H9 (cell line): ENCODE data around the gene MEMO1. TPM values are rescaled to one million over a fixed set of nuclear protein-coding genes. Genes with fewer than 3 reads are reported as not detected.

Experiments
- DNase-seq: peaks from one replicate; pipeline ENCODE4 v3.0.0-alpha.2; 2017
- H2AFZ ChIP-seq: one replicate; pipeline ENCODE4 v1.6.1; 2013; ENCODE audit warnings: mild to moderate bottlenecking, low read length, control low read depth, moderate library complexity
- H2AK5ac ChIP-seq: 2 replicates; pipeline ENCODE4 v1.6.1; 2013; ENCODE audit warnings: low read length, control low read depth, mixed read lengths; ENCODE audit not compliant: insufficient read length
- H2BK120ac ChIP-seq: one replicate; pipeline ENCODE4 v1.6.1; 2013; ENCODE audit warnings: low read depth, mild to moderate bottlenecking, low read length, control low read depth, inconsistent platforms; ENCODE audit not compliant: poor library complexity, severe bottlenecking
- H2BK12ac ChIP-seq: 2 replicates; pipeline ENCODE4 v1.6.1; 2013; ENCODE audit warnings: low read length, control low read depth, mixed read lengths, low read depth; ENCODE audit not compliant: insufficient read length
- H2BK15ac ChIP-seq: 2 replicates; pipeline ENCODE4 v1.6.1; 2013; ENCODE audit warnings: low read depth, low read length, control low read depth
- H2BK20ac ChIP-seq: one replicate; pipeline ENCODE4 v1.6.1; 2013; ENCODE audit warnings: low read depth, mild to moderate bottlenecking, low read length, control low read depth, inconsistent platforms; ENCODE audit not compliant: poor library complexity, severe bottlenecking
- H2BK5ac ChIP-seq: 2 replicates; pipeline ENCODE4 v1.6.1; 2013; ENCODE audit warnings: low read length, control low read depth, mixed read lengths; ENCODE audit not compliant: insufficient read length
- H3K14ac ChIP-seq: 2 replicates; pipeline ENCODE4 v1.6.1; 2013; ENCODE audit warnings: low read length, control low read depth; ENCODE audit not compliant: insufficient read depth
- H3K18ac ChIP-seq: 2 replicates; pipeline ENCODE4 v1.6.1; 2013; ENCODE audit warnings: low read depth, mild to moderate bottlenecking, mixed read lengths, low read length, control low read depth; ENCODE audit not compliant: insufficient read length
- H3K23ac ChIP-seq: 2 replicates; pipeline ENCODE4 v1.6.1; 2013; ENCODE audit warnings: low read length, control low read depth, mixed read lengths, low read depth; ENCODE audit not compliant: insufficient read length
- H3K23me2 ChIP-seq: 2 replicates; pipeline ENCODE4 v1.6.1; 2013; ENCODE audit warnings: low read depth, mild to moderate bottlenecking, mixed read lengths, low read length, control low read depth; ENCODE audit not compliant: insufficient read length, poor library complexity, severe bottlenecking
- H3K27ac ChIP-seq: 2 replicates; pipeline ENCODE4 v1.5.1; 2013; ENCODE audit warnings: low read length, control low read depth, mixed read lengths, low read depth; ENCODE audit not compliant: insufficient read length
- H3K27me3 ChIP-seq: 2 replicates; pipeline ENCODE4 v1.6.1; 2013; ENCODE audit warnings: low read length, control low read depth, inconsistent platforms; ENCODE audit not compliant: insufficient read depth
- H3K4ac ChIP-seq: 2 replicates; pipeline ENCODE4 v1.6.1; 2013; ENCODE audit warnings: low read depth, mild to moderate bottlenecking, control low read depth, inconsistent platforms, low read length, moderate library complexity
- H3K4me1 ChIP-seq: 2 replicates; pipeline ENCODE4 v1.6.1; 2013; ENCODE audit warnings: low read length, control low read depth, inconsistent platforms; ENCODE audit not compliant: insufficient read depth
- H3K4me2 ChIP-seq: 2 replicates; pipeline ENCODE4 v1.6.1; 2013; ENCODE audit warnings: low read length, control low read depth, mixed read lengths; ENCODE audit not compliant: insufficient read length, insufficient read depth
- H3K56ac ChIP-seq: 2 replicates; pipeline ENCODE4 v1.6.1; 2013; ENCODE audit warnings: low read depth, mild to moderate bottlenecking, mixed read lengths, low read length, control low read depth; ENCODE audit not compliant: insufficient read length
- H3K79me1 ChIP-seq: 2 replicates; pipeline ENCODE4 v1.6.1; 2013; ENCODE audit warnings: low read depth, mild to moderate bottlenecking, moderate library complexity, low read length, control low read depth, inconsistent platforms; ENCODE audit not compliant: insufficient read depth, poor library complexity, severe bottlenecking
- H3K79me2 ChIP-seq: 2 replicates; pipeline ENCODE4 v1.6.1; 2013; ENCODE audit warnings: low read length, control low read depth, inconsistent platforms; ENCODE audit not compliant: insufficient read depth
- H3K9ac ChIP-seq: 2 replicates; pipeline ENCODE4 v1.6.1; 2013; ENCODE audit warnings: low read length, control low read depth, mixed read lengths; ENCODE audit not compliant: insufficient read length; ENCODE audit errors: extremely low read depth
- H3K9me3 ChIP-seq: one replicate; pipeline ENCODE4 v1.6.1; 2013; ENCODE audit warnings: low read depth, low read length, inconsistent platforms; ENCODE audit not compliant: control insufficient read depth
- H3T11ph ChIP-seq: one replicate; pipeline ENCODE4 v1.6.1; 2013; ENCODE audit warnings: mild to moderate bottlenecking, low read length, control low read depth, inconsistent platforms
- H4K20me1 ChIP-seq: one replicate; pipeline ENCODE4 v1.6.1; 2013; ENCODE audit not compliant: control insufficient read depth, insufficient read length, insufficient read depth
- H4K5ac ChIP-seq: 2 replicates; pipeline ENCODE4 v1.6.1; 2013; ENCODE audit warnings: low read depth, mild to moderate bottlenecking, mixed read lengths, low read length, control low read depth; ENCODE audit not compliant: insufficient read length
- H4K8ac ChIP-seq: replicated peaks from 2 replicates; pipeline ENCODE4 v1.6.1; 2013; ENCODE audit warnings: low read length, control low read depth, mixed read lengths, low read depth; ENCODE audit not compliant: insufficient read length
- H4K91ac ChIP-seq: 2 replicates; pipeline ENCODE4 v1.6.1; 2013; ENCODE audit warnings: low read depth, mild to moderate bottlenecking, moderate library complexity, mixed read lengths, low read length, control low read depth; ENCODE audit not compliant: insufficient read length
- H3K27ac Mint-ChIP-seq, 3 experiments: 2 replicates in 2 of 3; 3 replicates in 1 of 3; pipeline ENCODE4 v1.8.0; 2020 to 2021; ENCODE audit warnings: mixed read lengths in 3 of 3, mild to moderate bottlenecking in 1 of 3, moderate library complexity in 1 of 3
- H3K27me3 Mint-ChIP-seq: 2 replicates; pipeline ENCODE4 v1.8.0; 2021; ENCODE audit warnings: low read depth, mild to moderate bottlenecking, moderate library complexity, mixed read lengths
- H3K36me3 Mint-ChIP-seq, 3 experiments: 2 replicates in 2 of 3; 3 replicates in 1 of 3; pipeline ENCODE4 v1.8.0; 2020 to 2021; ENCODE audit warnings: low read depth in 3 of 3, mixed read lengths in 3 of 3; ENCODE audit not compliant: insufficient read depth in 1 of 3
- H3K4me1 Mint-ChIP-seq, 2 experiments: 2 replicates each; pipeline ENCODE4 v1.8.0; 2020; ENCODE audit warnings: mixed read lengths in 2 of 2
- H3K4me3 Mint-ChIP-seq, 2 experiments: 2 replicates in 1 of 2; 3 replicates in 1 of 2; pipeline ENCODE4 v1.8.0; 2020 to 2021; ENCODE audit warnings: mild to moderate bottlenecking in 2 of 2, mixed read lengths in 2 of 2, moderate library complexity in 1 of 2
- H3K9me3 Mint-ChIP-seq, 2 experiments: 2 replicates in 1 of 2; 3 replicates in 1 of 2; pipeline ENCODE4 v1.8.0; 2020; ENCODE audit warnings: mild to moderate bottlenecking in 2 of 2, mixed read lengths in 2 of 2, moderate library complexity in 1 of 2
- CTCF ChIP-seq: fragments of 200-600 bp; sonication (generic); conservative IDR thresholded peaks from 3 replicates; pipeline ENCODE4 v1.8.0; 2021; ENCODE audit warnings: antibody characterized with exemption, mild to moderate bottlenecking
- WGBS: extraction: QIAGEN DNeasy Blood & Tissue Kit; methylation state at CpG from one replicate; pipeline ENCODE4 v1.1.7; 2013; ENCODE audit warnings: missing lambda C conversion rate, low lambda C conversion rate, mixed read lengths; ENCODE audit not compliant: insufficient read length; ENCODE audit errors: extremely low coverage; 5-methylcytosine and 5-hydroxymethylcytosine counted together
- total RNA-seq: library from RNA; stranded (reverse); gene quantifications from 2 replicates; pipeline ENCODE4 v1.2.1, GENCODE V29; 2021

The MEMO1 gene
- total RNA-seq, 1 experiment from 2014 or later: 49.4 TPM

- H3K27me3 ChIP-seq: no peaks in the 10 kb centered on the region
- H3K9me3 ChIP-seq: no peaks in the 10 kb centered on the region
- H3K79me1 ChIP-seq: no peaks in the 10 kb centered on the region
- H3K14ac ChIP-seq: no peak overlapping the region
- no peaks in the 10 kb centered on the region for H3K23me2 ChIP-seq
- H3T11ph ChIP-seq: no peak overlapping the region
- H2BK12ac ChIP-seq: no peak overlapping the region
- no peak overlapping the region for H2AK5ac ChIP-seq
- 100% methylated on average over 3 of the region's 5 CpGs for WGBS
- H3K27me3 Mint-ChIP-seq: no peaks in the 10 kb centered on the region
- DNase-seq: no peak
- no peaks in the 10 kb centered on the region for H3K4me1 Mint-ChIP-seq
- H3K4me1 ChIP-seq: no peaks in the 10 kb centered on the region
- H2AFZ ChIP-seq: no peak overlapping the region
- H3K27ac ChIP-seq: no peak overlapping the region
- H3K4me3 Mint-ChIP-seq: no peak overlapping the region
- no peak overlapping the region for H3K9ac ChIP-seq
- no peak overlapping the region for H2BK20ac ChIP-seq
- no peak overlapping the region for H3K56ac ChIP-seq
- no peak overlapping the region for H4K8ac ChIP-seq
- H3K27ac Mint-ChIP-seq: no peak overlapping the region
- H2BK15ac ChIP-seq: no peak overlapping the region
- no peak overlapping the region for H4K5ac ChIP-seq
- H3K4ac ChIP-seq: no peak overlapping the region
- no peak overlapping the region for H4K91ac ChIP-seq
- TF ChIP-seq CTCF: no peak
- H3K23ac ChIP-seq: no peak overlapping the region
- H2BK120ac ChIP-seq: no peak overlapping the region
- H3K36me3 Mint-ChIP-seq: peaks cover 0 to 3% (median 0%) of the 10 kb centered on the region in 3 experiments; a peak in 3 of 7 replicates
- no peak overlapping the region for H2BK5ac ChIP-seq
- H3K4me2 ChIP-seq: no peak overlapping the region
- H4K20me1 ChIP-seq: no peaks in the 10 kb centered on the region
- H3K9me3 Mint-ChIP-seq: no peaks in the 10 kb centered on the region
- H3K79me2 ChIP-seq: no peaks in the 10 kb centered on the region
- no peak overlapping the region for H3K18ac ChIP-seq
Measured at GRCh38 chr2:31932589-31932988, 78.2 kb downstream of the MEMO1 start.
